DLD1 (cell line): ENCODE measurements around the gene CDK9.
"Not testable (repeated sequence)": the region's sequence is repeated elsewhere in the genome, so short reads cannot be mapped to it uniquely, and the experiment has no call there.

ENCODE experiments used
- in situ Hi-C: cut with HindIII; loops from 2 replicates; pipeline ENCODE4 v1.10.0; 2017; ENCODE audit warnings: low sequenced_read_pairs

CDK9 gene

DNA sequence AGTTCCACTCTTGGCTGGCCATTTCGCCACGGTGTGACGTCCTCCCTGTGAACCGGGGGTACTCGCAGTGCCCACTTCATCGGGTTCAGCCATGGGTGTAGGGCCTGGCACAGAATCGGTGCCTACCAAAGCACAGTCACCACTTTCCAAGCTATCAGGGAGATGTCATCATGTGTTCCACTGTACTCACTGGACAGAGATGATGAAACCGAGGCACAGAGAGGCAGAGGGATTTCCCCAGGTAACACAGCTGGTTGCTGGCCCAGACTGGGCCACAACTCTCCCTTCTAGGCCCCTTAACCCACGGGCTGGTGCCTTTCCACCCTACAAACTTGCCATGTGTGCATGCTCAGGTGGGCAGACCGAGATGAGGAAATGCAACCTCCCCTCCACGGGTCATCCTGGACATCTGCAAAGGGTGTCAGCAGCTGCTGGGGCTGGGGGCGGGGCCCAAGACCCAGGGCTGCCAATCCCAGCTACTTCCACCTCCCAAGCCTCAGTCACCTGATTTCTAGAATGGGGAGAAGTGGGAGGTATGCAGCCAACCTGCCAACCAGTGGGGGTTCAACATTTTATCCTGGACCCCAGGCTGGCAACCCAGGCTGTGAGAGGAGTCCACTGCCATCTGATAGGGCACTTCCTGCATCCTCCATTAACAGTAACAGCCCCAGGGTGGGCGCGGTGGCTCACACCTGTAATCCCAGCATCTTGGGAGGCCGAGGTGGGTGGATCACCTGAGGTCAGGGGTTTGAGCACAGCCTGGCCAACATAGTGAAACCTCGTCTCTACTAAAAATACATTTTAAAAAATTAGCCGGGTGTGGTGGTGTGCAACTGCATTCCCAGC, 6.5 kb upstream of the CDK9 start:
- in situ Hi-C loops = no loop called here

DNA sequence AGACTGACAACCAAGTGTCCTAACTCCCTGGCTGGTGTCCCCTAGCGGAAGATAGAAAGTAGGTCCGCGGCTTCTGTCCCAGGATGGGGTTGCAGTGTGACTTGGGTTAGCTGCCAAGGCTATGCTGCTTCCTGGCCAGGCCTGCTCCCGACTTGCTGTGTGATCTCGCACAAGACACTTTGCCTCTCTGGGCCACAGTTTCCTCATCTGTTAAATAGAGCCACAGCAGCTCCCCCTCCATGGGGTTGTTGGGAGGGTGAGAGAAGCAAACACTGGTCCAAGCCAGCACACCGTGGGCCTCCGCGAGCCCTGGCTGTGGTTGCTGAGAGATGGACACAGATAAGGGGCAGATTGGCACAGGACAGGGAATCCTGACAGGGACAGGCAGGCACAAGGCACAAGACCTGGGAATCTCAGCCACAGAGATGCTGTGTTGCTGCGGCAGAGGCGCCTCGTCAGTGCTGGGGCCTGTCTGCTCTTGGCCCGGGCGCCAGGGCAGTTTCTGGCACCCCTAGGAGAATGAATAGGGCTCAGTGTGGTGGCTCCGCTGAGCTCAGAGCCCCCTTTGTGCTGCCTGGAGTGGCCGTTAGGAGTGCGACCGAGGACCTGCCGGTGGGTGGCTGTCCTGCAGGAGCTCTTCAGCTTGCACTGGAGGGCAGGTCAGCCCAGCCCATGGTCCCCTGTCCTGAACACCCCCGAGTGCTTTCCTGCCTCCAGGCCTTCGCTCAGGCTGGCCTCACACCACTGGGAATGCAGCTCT, 5.5 kb upstream of the CDK9 start:
- in situ Hi-C loops = no loop called here

DNA sequence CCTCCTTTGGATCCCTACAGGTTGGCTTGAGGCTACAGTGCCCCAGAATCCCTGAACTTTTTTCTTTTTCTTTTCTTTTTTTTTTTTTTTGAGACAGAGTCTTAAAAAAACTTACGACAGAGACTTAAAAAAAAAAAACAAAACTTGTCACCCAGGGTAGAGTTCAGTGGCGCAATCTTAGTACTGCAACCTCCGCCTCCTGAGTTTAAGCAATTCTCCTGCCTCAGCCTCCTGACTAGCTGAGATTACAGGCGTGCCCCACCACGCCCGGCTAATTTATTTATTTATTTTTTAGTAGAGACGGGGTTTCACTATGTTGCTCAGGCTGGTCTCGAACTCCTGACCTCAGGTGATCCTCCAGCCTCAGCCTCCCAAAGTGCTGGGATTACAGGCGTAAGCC, 4.9 kb upstream of the CDK9 start:
- in situ Hi-C loops = not testable (repeated sequence)

DNA sequence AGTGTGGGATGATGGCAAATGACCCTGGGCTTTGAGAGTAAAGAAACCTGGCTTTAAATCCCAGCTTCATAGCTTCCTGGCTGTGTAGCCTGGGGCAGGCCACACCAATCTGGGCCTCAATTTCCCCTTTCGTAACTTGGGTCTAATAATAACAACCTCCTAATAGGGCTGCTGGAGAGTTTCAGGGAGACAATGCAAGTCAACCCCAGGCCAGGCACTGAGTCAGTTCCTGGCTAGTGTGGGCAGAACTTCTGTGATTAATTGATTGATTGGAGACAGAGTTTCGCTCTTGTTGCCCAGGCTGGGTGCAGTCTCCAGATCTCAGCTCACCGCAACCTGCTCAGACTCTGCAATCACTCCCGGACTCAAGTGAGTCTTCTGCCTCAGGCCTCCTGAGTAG, 4.0 kb upstream of the CDK9 start:
- in situ Hi-C loops = no loop called here

DNA sequence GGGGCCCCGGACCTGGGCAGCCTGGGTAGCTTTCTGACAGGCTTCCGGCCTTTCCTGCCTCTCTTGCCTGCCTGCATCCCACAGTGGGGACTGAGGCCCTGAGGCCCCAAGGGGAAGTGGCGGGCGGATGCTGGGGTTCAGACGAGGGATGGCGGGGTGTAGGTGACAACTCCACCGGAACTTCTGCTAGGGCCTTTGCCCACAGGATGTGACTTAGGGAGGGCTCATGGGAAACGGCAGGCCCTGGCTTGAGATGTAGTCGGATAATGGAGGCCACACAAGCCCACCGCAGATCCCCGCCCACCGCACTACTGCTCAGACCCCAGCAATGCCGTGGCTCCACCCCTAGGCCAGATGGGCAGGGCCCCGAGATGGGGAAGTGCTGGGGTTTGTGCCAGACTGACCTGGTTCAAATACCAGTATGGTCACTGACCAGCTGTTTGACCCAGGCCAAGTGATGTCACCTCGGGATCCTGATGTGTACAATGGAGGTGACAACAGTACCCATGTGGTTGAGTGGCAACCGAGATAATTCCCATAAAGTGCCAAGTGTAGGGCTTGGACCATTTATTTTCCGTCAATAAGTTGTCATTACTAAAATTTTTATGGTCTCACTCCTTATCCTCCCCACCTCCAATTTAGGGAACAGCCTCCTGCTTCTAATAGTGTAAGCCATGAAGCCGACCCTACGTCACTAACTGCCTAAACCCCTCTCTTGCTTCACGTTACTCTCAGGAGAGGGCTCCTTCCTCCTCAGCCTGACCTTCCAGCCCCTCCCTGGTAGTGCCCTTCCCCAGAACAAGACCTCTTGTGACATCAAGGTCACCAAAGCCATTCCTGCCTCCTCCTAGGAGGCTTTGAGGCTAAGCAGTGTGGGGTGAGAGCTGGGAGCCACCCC, 2.5 kb upstream of the CDK9 start:
- in situ Hi-C loops = no loop called here

DNA sequence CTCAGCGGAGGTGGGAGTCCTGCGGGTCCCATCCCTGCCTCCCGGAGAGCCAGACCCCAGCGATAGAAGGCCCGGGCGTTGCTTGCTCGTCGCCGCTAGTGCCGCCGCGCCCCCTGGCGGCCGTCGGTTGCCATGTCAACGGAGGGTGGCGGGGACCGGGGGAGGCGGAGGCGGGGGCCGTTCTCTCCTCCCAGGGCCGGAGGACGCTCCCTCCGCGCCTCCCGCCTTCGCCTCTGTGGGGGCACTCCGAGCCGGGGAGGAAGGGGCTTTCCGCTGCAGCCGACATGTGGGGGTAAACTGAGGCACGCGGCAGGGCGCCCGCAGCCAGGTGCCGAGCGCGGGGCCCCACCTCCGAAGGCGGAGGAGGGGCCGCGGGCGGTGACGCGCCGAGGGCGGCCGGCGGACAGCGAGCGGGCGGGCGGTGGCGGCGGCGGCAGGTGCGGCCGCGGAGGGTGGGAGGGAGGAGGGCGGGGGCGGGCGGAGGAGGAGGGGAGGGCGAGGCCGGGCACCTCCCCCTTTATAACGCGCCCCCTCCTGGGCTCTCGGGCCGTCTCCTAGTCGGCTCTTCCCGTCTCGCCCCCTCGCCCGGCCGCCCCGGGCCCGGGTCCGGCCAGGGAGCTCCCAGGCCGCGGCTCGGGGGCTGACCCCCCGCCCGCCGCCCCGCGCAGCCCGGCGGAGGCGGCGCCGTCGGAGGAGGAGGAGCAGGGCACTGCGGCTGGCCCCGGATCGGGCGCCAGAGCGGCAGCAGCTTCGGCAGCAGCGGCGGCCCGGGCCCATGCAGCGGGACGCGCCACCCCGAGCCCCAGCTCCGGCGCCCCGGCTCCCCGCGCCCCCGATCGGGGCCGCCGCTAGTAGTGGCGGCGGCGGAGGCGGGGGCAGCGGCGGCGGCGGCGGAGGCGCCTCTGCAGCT, 556 bp upstream of the CDK9 start:
- in situ Hi-C loops = no loop called here

DNA sequence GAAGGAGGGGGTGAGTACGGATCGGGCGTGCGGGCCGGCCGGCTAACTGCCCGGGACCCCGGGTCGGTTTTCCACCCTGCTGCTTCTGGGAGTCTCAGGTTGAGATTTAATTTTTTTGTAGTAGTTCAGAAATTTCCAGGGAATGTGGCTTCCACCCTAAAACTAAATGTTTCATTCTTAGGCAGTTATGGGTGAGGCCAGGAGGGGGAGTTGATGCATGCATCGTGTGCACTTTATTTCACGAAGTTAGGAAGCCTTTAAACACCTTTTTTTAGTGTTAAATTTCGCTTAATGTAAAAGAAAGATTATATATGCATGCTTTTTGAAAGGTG, 905 bp downstream of the CDK9 start:
- in situ Hi-C loops = no loop called here

DNA sequence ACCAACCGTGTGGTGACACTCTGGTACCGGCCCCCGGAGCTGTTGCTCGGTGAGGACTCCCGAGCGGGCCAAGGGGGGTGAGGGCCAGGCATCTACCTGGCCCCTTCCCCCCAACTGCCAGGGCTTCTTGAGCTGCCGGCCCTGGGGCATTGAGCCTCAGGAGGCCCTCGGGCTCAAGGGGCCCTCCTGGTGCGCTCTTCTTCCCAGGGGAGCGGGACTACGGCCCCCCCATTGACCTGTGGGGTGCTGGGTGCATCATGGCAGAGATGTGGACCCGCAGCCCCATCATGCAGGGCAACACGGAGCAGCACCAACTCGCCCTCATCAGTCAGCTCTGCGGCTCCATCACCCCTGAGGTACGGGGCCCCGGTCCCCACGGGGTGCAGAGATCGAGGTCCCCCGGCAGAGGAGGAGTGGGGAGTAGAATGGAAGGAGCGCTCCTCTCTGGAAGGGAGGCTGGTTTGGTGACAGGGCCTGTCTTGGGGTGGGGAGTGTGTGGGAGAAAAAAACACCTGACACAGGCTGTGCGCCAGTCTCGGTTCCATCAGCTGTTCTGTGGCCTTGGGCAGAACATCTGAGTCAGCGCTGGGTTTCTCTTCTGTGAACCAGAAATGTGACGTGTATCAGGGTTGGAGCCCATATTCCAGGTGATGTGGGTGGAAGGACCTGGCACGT, 2.6 kb downstream of the CDK9 start:
- in situ Hi-C loops = no loop called here

DNA sequence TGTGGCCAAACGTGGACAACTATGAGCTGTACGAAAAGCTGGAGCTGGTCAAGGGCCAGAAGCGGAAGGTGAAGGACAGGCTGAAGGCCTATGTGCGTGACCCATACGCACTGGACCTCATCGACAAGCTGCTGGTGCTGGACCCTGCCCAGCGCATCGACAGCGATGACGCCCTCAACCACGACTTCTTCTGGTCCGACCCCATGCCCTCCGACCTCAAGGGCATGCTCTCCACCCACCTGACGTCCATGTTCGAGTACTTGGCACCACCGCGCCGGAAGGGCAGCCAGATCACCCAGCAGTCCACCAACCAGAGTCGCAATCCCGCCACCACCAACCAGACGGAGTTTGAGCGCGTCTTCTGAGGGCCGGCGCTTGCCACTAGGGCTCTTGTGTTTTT, 3.3 kb downstream of the CDK9 start:
- in situ Hi-C loops = no loop called here

DNA sequence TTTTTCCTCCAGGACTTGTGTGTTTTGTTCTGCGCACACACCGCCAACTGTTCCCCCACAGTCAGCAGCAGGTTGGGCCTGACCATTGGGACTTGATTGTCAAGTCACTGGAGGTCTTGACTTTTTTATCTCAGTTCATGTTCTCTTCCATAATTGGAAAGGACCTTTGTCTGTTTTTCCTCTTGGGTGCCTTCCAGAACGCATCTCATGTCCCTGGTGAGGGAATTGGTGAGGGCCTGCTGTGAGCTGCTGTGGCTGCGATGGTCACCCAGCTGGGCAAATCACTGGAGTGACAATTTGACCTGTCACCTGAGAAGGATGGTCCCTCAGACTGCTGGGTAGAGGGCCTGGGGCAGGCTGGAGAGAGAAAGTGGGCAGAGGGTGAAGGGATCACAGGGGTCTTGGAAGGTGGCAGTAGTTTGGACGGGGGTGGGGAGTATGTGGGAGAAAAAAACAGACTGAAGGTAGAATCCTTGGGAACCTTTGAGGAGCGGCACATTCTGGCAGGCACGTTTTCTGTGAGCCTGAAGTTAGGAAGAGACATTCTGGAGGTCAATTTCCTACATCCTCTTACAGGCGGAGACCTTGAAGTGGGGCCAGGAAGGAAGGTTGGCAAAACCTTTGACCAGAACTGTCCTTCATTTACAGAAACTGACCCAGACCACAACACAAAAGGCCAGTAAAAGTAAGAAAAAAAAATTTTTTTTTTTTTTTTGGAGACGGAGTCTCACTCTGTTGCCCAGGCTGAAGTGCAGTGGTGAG, 4.4 kb downstream of the CDK9 start:
- in situ Hi-C loops = no loop called here

DNA sequence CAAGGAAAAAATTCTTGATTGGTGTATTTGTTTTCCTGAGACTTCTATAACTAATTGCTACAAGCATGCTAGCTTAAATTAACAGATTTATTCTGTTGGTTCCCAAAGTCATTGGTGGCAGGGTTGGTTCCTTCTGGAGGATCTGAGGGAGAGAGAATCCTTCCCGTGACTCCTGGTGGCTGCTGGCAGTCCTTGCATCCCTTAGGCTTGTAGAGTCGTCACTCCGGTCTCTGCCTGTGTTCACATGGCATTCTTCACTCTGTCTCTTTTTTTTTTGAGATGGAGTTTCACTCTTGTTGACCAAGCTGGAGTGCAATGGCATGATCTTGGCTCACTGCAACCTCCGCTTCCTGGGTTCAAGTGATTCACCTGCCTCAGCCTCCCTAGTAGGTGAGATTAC, 5.3 kb downstream of the CDK9 start:
- in situ Hi-C loops = no loop called here

DNA sequence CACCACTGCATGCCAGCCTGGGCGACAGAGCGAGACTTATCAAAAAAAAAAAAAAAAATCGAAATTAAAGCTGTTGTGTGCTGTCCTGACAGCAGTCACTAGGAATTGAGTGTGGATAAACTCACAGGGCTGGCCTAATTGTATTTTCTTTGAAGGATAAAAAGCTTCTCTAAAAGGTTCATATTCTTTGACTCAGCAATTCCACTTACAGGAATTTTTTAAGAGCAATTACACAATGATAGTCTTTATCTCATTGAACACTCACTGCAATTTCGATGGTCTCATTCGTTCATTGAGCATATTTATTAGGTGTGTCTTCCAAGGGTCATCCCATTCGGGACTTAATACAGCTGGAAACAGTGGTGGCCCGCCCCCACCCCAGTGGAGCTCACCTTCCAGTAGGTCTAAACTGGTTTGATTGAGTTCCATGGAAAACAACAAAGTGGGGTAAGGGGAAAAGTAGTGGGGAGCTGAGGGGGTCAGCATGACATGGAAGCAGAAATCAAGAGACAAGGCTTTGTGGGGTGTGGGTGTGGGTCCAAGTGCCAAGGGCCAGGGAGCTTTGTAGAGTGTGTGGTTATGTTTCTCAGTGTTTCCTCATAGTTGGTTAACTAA, 6.7 kb downstream of the CDK9 start:
- in situ Hi-C loops = no loop called here

DNA sequence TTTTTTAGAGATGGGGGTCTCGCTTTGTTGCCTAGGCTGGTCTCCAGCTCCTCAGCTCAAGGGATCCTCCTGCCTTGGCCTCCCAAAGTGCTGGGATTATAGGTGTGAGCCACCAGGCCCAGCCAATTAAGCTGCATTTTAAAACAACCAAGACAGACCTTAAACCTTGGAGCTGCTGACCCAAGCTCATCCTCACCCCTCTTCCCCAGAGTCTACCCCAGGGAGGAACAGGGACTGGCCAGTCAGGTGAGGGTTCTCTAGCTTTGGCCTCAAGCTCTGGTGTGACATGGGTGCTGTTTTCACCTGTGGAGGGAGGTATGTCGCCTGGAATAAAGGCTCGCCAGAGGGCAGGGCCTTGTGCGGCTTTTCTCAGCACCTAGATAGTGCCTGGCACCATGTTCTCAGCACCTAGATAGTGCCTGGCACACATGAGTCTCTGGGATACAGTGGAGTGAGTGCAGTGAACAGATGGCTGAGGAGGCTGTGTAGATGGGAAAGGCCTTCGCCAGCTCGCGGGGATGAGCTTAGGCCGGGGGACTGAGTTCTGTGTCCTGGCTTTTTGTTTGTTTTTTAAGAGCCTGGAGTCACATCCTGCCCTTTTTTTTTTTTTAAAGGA, 7.4 kb downstream of the CDK9 start:
- in situ Hi-C loops = no loop called here

DNA sequence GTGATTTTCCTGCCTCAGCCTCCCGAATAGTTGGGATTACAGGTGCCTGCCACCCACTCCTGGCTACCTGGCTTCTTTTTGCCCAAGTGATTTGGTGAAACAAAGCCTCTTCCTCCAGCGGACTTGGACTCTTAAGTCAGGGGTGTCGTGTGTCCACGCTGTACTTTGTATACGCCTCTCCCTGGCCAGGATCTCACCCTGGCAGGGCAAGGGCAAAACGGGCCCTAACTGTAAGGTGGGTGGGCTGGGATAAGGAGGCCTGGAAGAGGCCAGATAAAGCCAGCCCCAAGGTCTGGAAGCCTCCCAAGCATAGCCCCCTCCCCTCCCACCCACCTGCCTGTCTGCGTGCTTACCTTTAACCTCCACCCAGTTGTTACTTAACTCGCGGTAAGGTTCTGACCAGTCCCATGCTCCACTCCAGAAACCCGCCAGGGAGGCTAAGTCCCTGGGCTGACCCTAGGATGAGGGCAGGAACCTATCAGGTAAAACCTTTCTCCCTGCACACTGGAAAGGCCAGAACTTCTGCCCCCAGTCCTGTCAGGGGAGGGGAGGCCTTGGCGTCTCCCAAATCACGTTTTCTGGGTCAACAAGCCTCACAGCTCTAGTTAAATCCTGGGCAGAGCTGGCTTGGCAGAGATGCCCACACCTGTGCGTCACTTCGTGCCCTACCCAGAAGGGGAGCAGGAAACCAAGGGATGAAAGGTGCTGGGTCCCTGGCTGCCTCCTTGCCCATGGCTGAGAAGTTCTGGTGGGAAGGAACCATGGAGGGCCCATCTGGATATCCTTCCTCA, 8.4 kb downstream of the CDK9 start:
- in situ Hi-C loops = no loop called here

DNA sequence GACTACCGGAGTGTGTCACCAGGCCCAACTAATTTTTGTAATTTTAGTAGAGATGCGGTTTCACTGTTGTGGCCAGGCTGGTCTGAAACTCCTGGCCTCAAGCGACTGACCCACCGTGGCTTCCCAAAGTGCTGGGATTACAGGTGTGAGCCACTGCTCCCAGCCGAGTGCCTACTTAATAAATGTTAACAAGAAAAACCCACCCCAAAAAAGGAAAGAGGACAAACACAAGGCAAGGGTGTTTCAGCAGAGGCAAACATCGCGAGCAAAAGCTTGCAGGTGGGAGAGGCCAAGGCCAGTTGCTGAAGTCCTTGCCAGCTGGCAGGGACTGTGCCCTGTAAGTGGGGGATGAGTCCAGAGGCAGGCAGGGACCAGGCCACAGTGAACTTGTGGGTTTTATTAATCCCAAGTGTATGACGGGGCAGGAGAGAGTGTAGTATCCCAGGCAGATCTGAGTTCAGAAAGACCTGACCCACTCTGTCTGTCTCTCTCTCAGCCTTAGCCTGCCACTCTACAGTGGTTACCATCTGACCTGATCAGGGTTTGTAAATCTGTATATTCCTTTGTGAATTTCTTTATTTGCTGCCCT, 10.5 kb downstream of the CDK9 start:
- in situ Hi-C loops = no loop called here

DNA sequence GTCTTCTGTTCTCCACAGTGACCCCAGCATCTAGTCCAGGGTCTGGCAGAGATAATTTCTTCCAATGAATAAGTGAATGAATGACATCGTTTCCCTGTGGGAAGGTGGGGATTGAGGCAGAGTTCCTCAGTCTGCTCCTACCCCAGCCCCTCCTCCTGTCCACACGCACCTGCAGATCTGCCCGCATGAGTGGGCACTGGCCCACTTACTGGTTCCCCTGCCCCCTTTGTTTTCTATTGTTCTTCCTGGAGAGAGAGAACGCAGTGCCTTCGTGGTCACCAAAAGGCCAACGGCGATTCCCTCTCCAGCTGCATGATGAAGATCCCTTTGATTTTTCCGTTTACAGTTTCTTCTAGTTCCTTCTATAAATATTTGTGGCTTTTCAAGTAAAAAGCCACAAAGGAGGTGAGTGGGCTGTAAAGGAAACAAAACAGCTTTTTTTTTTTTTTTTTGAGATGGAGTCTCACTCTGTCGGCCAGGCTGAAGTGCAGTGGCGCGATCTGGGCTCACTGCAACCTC, 11.1 kb downstream of the CDK9 start:
- in situ Hi-C loops = no loop called here
